ENCODE data around the gene SLC38A10. TPM values are rescaled to one million over a fixed set of nuclear protein-coding genes. Genes with fewer than 3 reads are reported as not detected.

The SLC38A10 gene
- total RNA-seq, 1 experiment from 2014 or later: 85.2 TPM

Other genes with a start within 250 kb of the SLC38A10 start
- not detected in 2 replicates for gene PVALEF, start 129.8 kb downstream of the SLC38A10 start, total RNA-seq (2014; rRNA removed; shearing (Covaris generic); ENCODE audit: low replicate concordance)
- 0.09 and 2.1 TPM in 2 replicates for gene AATK, start 129.1 kb downstream of the SLC38A10 start, total RNA-seq (2014; rRNA removed; shearing (Covaris generic); ENCODE audit: low replicate concordance)
- gene CEP131, start 72.3 kb downstream of the SLC38A10 start, total RNA-seq (2014; rRNA removed; shearing (Covaris generic); ENCODE audit: low replicate concordance): 15.3 and 22.3 TPM in 2 replicates
- 6.8 and 7.2 TPM in 2 replicates for gene TEPSIN, start 56.3 kb downstream of the SLC38A10 start, total RNA-seq (2014; rRNA removed; shearing (Covaris generic); ENCODE audit: low replicate concordance)
- gene NDUFAF8, start 56.0 kb downstream of the SLC38A10 start, total RNA-seq (2014; rRNA removed; shearing (Covaris generic); ENCODE audit: low replicate concordance): 158 and 172 TPM in 2 replicates
- 4.4 and 11.9 TPM in 2 replicates for gene BAHCC1, start 100.2 kb upstream of the SLC38A10 start, total RNA-seq (2014; rRNA removed; shearing (Covaris generic); ENCODE audit: low replicate concordance)
- 3,719 and 3,770 TPM in 2 replicates for gene ACTG1, start 217.5 kb upstream of the SLC38A10 start, total RNA-seq (2014; rRNA removed; shearing (Covaris generic); ENCODE audit: low replicate concordance)
- gene FSCN2, start 233.1 kb upstream of the SLC38A10 start, total RNA-seq (2014; rRNA removed; shearing (Covaris generic); ENCODE audit: low replicate concordance): 0.37 and 1.6 TPM in 2 replicates